ENCODE results near the gene HAUS3. TPM values are rescaled to one million over a fixed set of nuclear protein-coding genes. Genes with fewer than 3 reads are reported as not detected.

Gene HAUS3
- total RNA-seq, 1 experiment from 2014 or later: 17.3 TPM

DNA sequence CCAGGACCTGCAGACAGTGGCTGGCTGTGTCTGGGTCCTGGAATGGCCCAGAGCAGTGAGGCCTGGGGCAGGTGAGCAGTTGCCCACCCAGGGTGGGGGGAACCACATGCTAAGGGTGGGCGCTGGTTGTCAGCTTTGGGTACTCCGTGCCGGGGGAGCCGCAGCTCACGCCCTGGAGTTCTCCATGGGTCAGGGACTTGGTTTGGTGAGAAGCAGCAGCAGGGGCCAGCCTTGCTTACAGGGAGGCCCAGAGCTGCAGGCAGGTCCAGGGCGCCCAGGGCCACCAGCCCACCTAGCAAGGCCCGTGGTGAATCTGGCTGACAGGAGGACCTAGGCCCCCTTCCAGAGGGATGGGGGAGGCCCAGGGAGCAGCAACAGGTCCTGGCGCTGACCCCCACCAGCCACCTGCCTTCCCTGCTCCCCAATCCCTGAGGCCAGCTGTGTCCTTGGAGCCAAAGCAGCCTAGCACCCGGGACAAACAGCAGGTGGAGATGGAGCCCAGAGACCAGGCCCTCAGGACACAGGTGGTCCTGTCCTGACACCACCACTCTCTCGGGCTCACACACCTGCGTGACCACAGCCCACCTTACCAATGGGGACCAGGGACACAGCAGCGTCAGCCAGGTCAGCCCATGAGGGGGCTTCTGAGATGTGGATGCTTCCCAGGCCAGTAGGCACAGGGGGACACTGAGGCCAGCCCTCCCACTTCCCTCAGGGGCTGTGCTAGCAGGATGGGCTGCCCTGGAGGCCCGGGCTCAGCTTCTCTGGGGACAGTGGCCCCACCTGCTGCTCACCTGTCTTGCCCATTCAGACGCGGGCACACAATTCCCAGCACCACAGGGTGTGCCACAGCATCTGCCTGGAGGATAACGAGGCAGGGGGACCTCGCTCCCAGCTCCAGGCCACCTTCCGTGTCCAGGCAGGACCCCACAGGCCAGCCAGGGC is 16.4 kb upstream of the HAUS3 start (continued):
- no peak for TF ChIP-seq TCF7L2 (IDR thresholded peaks at IDR 0.05; ENCODE audit: borderline replicate concordance, extremely low read depth, insufficient read depth, insufficient read length)
- TF ChIP-seq JUND (IDR thresholded peaks at IDR 0.05): no peak

DNA sequence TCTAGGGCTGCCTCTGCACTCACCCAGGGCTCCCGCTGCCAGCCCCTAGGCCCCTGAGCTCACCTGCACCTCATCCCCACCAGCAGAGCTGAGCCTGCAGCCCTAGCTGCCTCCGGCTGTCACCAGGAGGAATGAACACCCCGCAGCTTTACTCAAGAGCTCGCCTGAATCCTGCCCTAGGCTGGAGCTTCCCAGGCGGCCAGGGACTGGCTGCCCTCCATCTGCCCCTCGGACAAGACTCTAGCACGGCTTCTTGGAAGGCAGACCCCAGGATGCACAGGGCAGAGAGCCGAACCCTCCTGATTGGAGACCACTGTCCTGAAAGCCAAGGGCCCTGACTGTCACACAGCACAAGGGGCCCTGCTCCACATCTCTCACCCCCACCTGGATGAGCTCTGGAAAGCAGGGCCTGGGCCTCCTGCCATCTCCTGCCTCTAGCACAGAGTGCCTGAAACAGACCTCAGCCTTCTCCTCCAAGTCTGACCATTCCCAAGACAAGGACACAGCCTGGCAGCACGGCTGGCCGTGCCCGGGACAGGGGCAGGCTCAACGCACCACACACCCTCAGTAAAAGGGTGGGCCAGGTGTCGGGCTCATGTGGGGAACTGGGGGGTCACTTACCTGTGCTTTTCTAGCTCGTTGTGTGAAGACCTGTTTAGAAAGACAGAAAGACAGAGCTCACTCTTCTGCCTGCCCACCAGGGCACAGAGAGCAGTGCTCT is 15.6 kb upstream of the HAUS3 start:
- Histone ChIP-seq H3K27me3 (ENCODE audit: insufficient read depth, low read length) (no peaks in the 10 kb centered on the region), H2AFZ (ENCODE audit: low read depth, low read length, poor library complexity, severe bottlenecking) (no peak overlapping the region), H3K4me3 (replicated peaks in 1 of 2; ENCODE audit: low read depth in 1 of 2, low read length in 2 of 2) (no peak overlapping the region), H3K4me1 (ENCODE audit: control insufficient read depth in 1 of 2, insufficient read depth in 2 of 2, low read length in 2 of 2) (peaks cover 6 to 10% of the 10 kb centered on the region in 2 experiments; a peak in 2 of 4 replicates), H3K27ac (ENCODE audit: low read depth, low read length) (no peak overlapping the region), H3K79me2 (ENCODE audit: insufficient read depth, low read length) (no peaks in the 10 kb centered on the region), H3K4me2 (ENCODE audit: low read length) (no peak overlapping the region), H3K36me3 (ENCODE audit: control insufficient read depth in 1 of 2, insufficient read depth in 2 of 2, low read length in 2 of 2) (no peaks in the 10 kb centered on the region), H3K9me3 (ENCODE audit: control insufficient read depth in 1 of 2, insufficient read depth in 1 of 2, low read depth in 1 of 2, low read length in 2 of 2) (no peaks in the 10 kb centered on the region), H3K9ac (ENCODE audit: low read length) (no peak overlapping the region), H4K20me1 (ENCODE audit: insufficient read depth) (no peaks in the 10 kb centered on the region), H3K9me2 (ENCODE audit: insufficient read depth) (no peaks in the 10 kb centered on the region)
- no peak for ATAC-seq
- CTCF ChIA-PET: no interaction called here
- POLR2A ChIA-PET: interaction anchor here (0.6 kb wide), 1 partner anchor 836 kb away, joined by 4 read pairs; no protein-coding TSS in a partner anchor
- intact Hi-C loops (cut with micrococcal nuclease): no loop called here
- TF ChIP-seq, protein P1, sequence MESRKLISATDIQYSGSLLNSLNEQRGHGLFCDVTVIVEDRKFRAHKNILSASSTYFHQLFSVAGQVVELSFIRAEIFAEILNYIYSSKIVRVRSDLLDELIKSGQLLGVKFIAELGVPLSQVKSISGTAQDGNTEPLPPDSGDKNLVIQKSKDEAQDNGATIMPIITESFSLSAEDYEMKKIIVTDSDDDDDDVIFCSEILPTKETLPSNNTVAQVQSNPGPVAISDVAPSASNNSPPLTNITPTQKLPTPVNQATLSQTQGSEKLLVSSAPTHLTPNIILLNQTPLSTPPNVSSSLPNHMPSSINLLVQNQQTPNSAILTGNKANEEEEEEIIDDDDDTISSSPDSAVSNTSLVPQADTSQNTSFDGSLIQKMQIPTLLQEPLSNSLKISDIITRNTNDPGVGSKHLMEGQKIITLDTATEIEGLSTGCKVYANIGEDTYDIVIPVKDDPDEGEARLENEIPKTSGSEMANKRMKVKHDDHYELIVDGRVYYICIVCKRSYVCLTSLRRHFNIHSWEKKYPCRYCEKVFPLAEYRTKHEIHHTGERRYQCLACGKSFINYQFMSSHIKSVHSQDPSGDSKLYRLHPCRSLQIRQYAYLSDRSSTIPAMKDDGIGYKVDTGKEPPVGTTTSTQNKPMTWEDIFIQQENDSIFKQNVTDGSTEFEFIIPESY (IDR thresholded peaks at IDR 0.05; ENCODE audit: extremely low read depth, insufficient replicate concordance, low read length): no peak
- TF ChIP-seq EZH2 (IDR thresholded peaks at IDR 0.05) (no peak), SP1 (IDR thresholded peaks at IDR 0.05; ENCODE audit: low read depth) (no peak), RAD21 (IDR thresholded peaks at IDR 0.05; ENCODE audit: low read depth) (no peak), EGR1 (IDR thresholded peaks at IDR 0.05; ENCODE audit: low read depth) (no peak)
- TF ChIP-seq, protein P2, sequence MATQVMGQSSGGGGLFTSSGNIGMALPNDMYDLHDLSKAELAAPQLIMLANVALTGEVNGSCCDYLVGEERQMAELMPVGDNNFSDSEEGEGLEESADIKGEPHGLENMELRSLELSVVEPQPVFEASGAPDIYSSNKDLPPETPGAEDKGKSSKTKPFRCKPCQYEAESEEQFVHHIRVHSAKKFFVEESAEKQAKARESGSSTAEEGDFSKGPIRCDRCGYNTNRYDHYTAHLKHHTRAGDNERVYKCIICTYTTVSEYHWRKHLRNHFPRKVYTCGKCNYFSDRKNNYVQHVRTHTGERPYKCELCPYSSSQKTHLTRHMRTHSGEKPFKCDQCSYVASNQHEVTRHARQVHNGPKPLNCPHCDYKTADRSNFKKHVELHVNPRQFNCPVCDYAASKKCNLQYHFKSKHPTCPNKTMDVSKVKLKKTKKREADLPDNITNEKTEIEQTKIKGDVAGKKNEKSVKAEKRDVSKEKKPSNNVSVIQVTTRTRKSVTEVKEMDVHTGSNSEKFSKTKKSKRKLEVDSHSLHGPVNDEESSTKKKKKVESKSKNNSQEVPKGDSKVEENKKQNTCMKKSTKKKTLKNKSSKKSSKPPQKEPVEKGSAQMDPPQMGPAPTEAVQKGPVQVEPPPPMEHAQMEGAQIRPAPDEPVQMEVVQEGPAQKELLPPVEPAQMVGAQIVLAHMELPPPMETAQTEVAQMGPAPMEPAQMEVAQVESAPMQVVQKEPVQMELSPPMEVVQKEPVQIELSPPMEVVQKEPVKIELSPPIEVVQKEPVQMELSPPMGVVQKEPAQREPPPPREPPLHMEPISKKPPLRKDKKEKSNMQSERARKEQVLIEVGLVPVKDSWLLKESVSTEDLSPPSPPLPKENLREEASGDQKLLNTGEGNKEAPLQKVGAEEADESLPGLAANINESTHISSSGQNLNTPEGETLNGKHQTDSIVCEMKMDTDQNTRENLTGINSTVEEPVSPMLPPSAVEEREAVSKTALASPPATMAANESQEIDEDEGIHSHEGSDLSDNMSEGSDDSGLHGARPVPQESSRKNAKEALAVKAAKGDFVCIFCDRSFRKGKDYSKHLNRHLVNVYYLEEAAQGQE (IDR thresholded peaks at IDR 0.05; ENCODE audit: low read depth): no peak
- no TSS peak for BruUV-seq (replicated peaks)
- no peak for DNase-seq (ENCODE audit: low read depth, low spot score)
- RAD21 ChIA-PET (ENCODE audit: low non-redundant PET in 1 of 2, low total read pairs in 2 of 2, uncharacterized antibody in 2 of 2, unreplicated experiment in 2 of 2): no interaction called here
